H54 (cell line): Measurements from ENCODE around the gene STN1.

Source experiments
- DNase-seq: peaks from one replicate; pipeline ENCODE4 v3.0.0; 2011; ENCODE audit warnings: low spot score, mixed read lengths; ENCODE audit not compliant: insufficient read length
- FAIRE-seq: peaks from 3 replicates; lab custom pipeline; 2011; peaks lifted over from hg19 to GRCh38; lab: Jason Lieb, UNC
- POLR2A ChIP-seq: IDR thresholded peaks from 2 replicates; pipeline ENCODE4 v1.6.1; 2011; ENCODE audit warnings: low read depth, mild to moderate bottlenecking, low read length

Gene STN1

GRCh38 chr10:103836273-103836672, 81.7 kb downstream of the STN1 start:
- no peak for DNase-seq
- no peak for TF ChIP-seq POLR2A
- FAIRE-seq: no peak

GRCh38 chr10:103835096-103836050, 82.6 kb downstream of the STN1 start:
- FAIRE-seq (no peak), DNase-seq (no peak)
- no peak for TF ChIP-seq POLR2A

GRCh38 chr10:103834436-103835095, 83.4 kb downstream of the STN1 start:
- no peak for FAIRE-seq
- no peak for DNase-seq
- no peak for TF ChIP-seq POLR2A

- no peak for FAIRE-seq
Observed at GRCh38 chr10:103833731-103834365, 84.1 kb downstream of the STN1 start.

GRCh38 chr10:103832806-103833205, 85.2 kb downstream of the STN1 start:
- no peak for DNase-seq
- no peak for TF ChIP-seq POLR2A
- no peak for FAIRE-seq

More at GRCh38 chr10:103833731-103834365, 84.1 kb downstream of the STN1 start:
- DNase-seq: no peak
- no peak for TF ChIP-seq POLR2A
